ENCODE data around the gene PLPPR4.

The PLPPR4 gene

GRCh38 chr1:99218999-99219398 lies 45.3 kb upstream of the PLPPR4 start:
- Histone ChIP-seq H3K14ac (ENCODE audit: low read length) (no peak overlapping the region), H3K4me1 (ENCODE audit: control insufficient read depth in 1 of 2, insufficient read depth in 2 of 2, low read length in 2 of 2) (no peaks in the 10 kb centered on the region), H3K27me3 (ENCODE audit: insufficient read depth, low read length) (no peaks in the 10 kb centered on the region), H3K4me2 (ENCODE audit: low read length) (no peak overlapping the region), H3K9me3 (ENCODE audit: insufficient read depth, low read depth, low read length) (no peaks in the 10 kb centered on the region), H3K18ac (ENCODE audit: low read length) (no peak overlapping the region), H3K9ac (ENCODE audit: low read length) (no peak overlapping the region), H4K91ac (ENCODE audit: low read depth, low read length) (no peak overlapping the region), H3K23ac (ENCODE audit: low read length) (no peak overlapping the region), H2AFZ (ENCODE audit: insufficient read depth, low read length, poor library complexity) (no peak overlapping the region), H3K4me3 (ENCODE audit: low read depth, low read length) (no peak overlapping the region), H3K36me3 (ENCODE audit: control insufficient read depth in 1 of 2, insufficient read depth in 2 of 2, low read length in 2 of 2) (no peaks in the 10 kb centered on the region), H2AK5ac (ENCODE audit: low read length) (no peak overlapping the region), H2BK120ac (ENCODE audit: insufficient read depth, low read length, poor library complexity) (no peak overlapping the region), H3K27ac (ENCODE audit: low read depth, low read length) (no peak overlapping the region), H3K4ac (ENCODE audit: low read depth, low read length) (no peak overlapping the region), H2BK12ac (ENCODE audit: low read length) (no peak overlapping the region), H4K8ac (ENCODE audit: low read depth, low read length) (no peak overlapping the region), H2BK5ac (ENCODE audit: low read depth, low read length, poor library complexity) (no peak overlapping the region), H3K79me2 (ENCODE audit: control insufficient read depth, insufficient read depth, low read length, poor library complexity) (no peaks in the 10 kb centered on the region), H4K12ac (ENCODE audit: low read depth, low read length) (no peak overlapping the region), H3K79me1 (ENCODE audit: low read length) (no peaks in the 10 kb centered on the region)
- DNase-seq: no peak

- no peak overlapping the region for H3K4me3 ChIP-seq (ENCODE audit: low read depth, low read length)
- H4K8ac ChIP-seq (ENCODE audit: low read depth, low read length): no peak overlapping the region
- H2BK120ac ChIP-seq (ENCODE audit: insufficient read depth, low read length, poor library complexity): no peak overlapping the region
- H2BK5ac ChIP-seq (ENCODE audit: low read depth, low read length, poor library complexity): no peak overlapping the region
- H2AK5ac ChIP-seq (ENCODE audit: low read length): no peak overlapping the region
- peak; percentile 15 to 76 for DNase-seq
- no peak overlapping the region for H2AFZ ChIP-seq (ENCODE audit: insufficient read depth, low read length, poor library complexity)
- no peak overlapping the region for H4K91ac ChIP-seq (ENCODE audit: low read depth, low read length)
- H3K9ac ChIP-seq (ENCODE audit: low read length): no peak overlapping the region
- no peaks in the 10 kb centered on the region for H3K27me3 ChIP-seq (ENCODE audit: insufficient read depth, low read length)
- no peaks in the 10 kb centered on the region for H3K79me2 ChIP-seq (ENCODE audit: control insufficient read depth, insufficient read depth, low read length, poor library complexity)
- H3K4ac ChIP-seq (ENCODE audit: low read depth, low read length): no peak overlapping the region
- no peak overlapping the region for H3K27ac ChIP-seq (ENCODE audit: low read depth, low read length)
- H4K12ac ChIP-seq (ENCODE audit: low read depth, low read length): no peak overlapping the region
- H3K4me1 ChIP-seq (ENCODE audit: control insufficient read depth in 1 of 2, insufficient read depth in 2 of 2, low read length in 2 of 2): peaks cover 0 to 4% of the 10 kb centered on the region in 2 experiments
- H3K79me1 ChIP-seq (ENCODE audit: low read length): no peaks in the 10 kb centered on the region
- no peaks in the 10 kb centered on the region for H3K36me3 ChIP-seq (ENCODE audit: control insufficient read depth in 1 of 2, insufficient read depth in 2 of 2, low read length in 2 of 2)
- no peak overlapping the region for H3K23ac ChIP-seq (ENCODE audit: low read length)
- H3K18ac ChIP-seq (ENCODE audit: low read length): no peak overlapping the region
- H3K9me3 ChIP-seq (ENCODE audit: insufficient read depth, low read depth, low read length): no peaks in the 10 kb centered on the region
- no CpG with 5 or more reads among the region's 3 CpGs for WGBS (ENCODE audit: extremely low coverage, insufficient coverage, insufficient read length)
- no peak overlapping the region for H2BK12ac ChIP-seq (ENCODE audit: low read length)
- no peak overlapping the region for H3K4me2 ChIP-seq (ENCODE audit: low read length)
- no peak overlapping the region for H3K14ac ChIP-seq (ENCODE audit: low read length)
These were observed 37.0 kb upstream of the PLPPR4 start for GRCh38 chr1:99227056-99227897.

- Histone ChIP-seq H3K9me3 (ENCODE audit: insufficient read depth, low read depth, low read length) (no peaks in the 10 kb centered on the region), H4K8ac (ENCODE audit: low read depth, low read length) (no peak overlapping the region), H3K18ac (ENCODE audit: low read length) (no peak overlapping the region), H4K91ac (ENCODE audit: low read depth, low read length) (no peak overlapping the region), H3K9ac (ENCODE audit: low read length) (no peak overlapping the region), H2BK12ac (ENCODE audit: low read length) (no peak overlapping the region), H2BK120ac (ENCODE audit: insufficient read depth, low read length, poor library complexity) (no peak overlapping the region), H3K27me3 (ENCODE audit: insufficient read depth, low read length) (no peaks in the 10 kb centered on the region), H2AFZ (ENCODE audit: insufficient read depth, low read length, poor library complexity) (no peak overlapping the region), H3K27ac (ENCODE audit: low read depth, low read length) (no peak overlapping the region), H3K36me3 (ENCODE audit: control insufficient read depth in 1 of 2, insufficient read depth in 2 of 2, low read length in 2 of 2) (no peaks in the 10 kb centered on the region), H3K14ac (ENCODE audit: low read length) (no peak overlapping the region), H3K4me3 (ENCODE audit: low read depth, low read length) (no peak overlapping the region), H3K23ac (ENCODE audit: low read length) (no peak overlapping the region), H3K4ac (ENCODE audit: low read depth, low read length) (no peak overlapping the region), H3K79me2 (ENCODE audit: control insufficient read depth, insufficient read depth, low read length, poor library complexity) (no peaks in the 10 kb centered on the region), H3K4me2 (ENCODE audit: low read length) (no peak overlapping the region), H4K12ac (ENCODE audit: low read depth, low read length) (no peak overlapping the region), H2BK5ac (ENCODE audit: low read depth, low read length, poor library complexity) (no peak overlapping the region), H2AK5ac (ENCODE audit: low read length) (no peak overlapping the region), H3K4me1 (ENCODE audit: control insufficient read depth in 1 of 2, insufficient read depth in 2 of 2, low read length in 2 of 2) (peaks cover 0 to 4% of the 10 kb centered on the region in 2 experiments), H3K79me1 (ENCODE audit: low read length) (no peaks in the 10 kb centered on the region)
- DNase-seq: no peak
- no CpG with 5 or more reads among the region's 2 CpGs for WGBS (ENCODE audit: extremely low coverage, insufficient coverage, insufficient read length)
These were observed 36.1 kb upstream of the PLPPR4 start for GRCh38 chr1:99228153-99228552.

GRCh38 chr1:99229122-99229521 lies 35.2 kb upstream of the PLPPR4 start:
- Histone ChIP-seq H3K79me2 (ENCODE audit: control insufficient read depth, insufficient read depth, low read length, poor library complexity) (no peaks in the 10 kb centered on the region), H3K27ac (ENCODE audit: low read depth, low read length) (no peak overlapping the region), H3K4me2 (ENCODE audit: low read length) (no peak overlapping the region), H3K27me3 (ENCODE audit: insufficient read depth, low read length) (no peaks in the 10 kb centered on the region), H3K4me3 (ENCODE audit: low read depth, low read length) (no peak overlapping the region), H2BK120ac (ENCODE audit: insufficient read depth, low read length, poor library complexity) (no peak overlapping the region), H3K79me1 (ENCODE audit: low read length) (no peaks in the 10 kb centered on the region), H4K12ac (ENCODE audit: low read depth, low read length) (no peak overlapping the region), H3K4ac (ENCODE audit: low read depth, low read length) (no peak overlapping the region), H2AFZ (ENCODE audit: insufficient read depth, low read length, poor library complexity) (no peak overlapping the region), H3K23ac (ENCODE audit: low read length) (no peak overlapping the region), H3K18ac (ENCODE audit: low read length) (no peak overlapping the region), H4K8ac (ENCODE audit: low read depth, low read length) (no peak overlapping the region), H3K36me3 (ENCODE audit: control insufficient read depth in 1 of 2, insufficient read depth in 2 of 2, low read length in 2 of 2) (no peaks in the 10 kb centered on the region), H3K4me1 (ENCODE audit: control insufficient read depth in 1 of 2, insufficient read depth in 2 of 2, low read length in 2 of 2) (peaks cover 0 to 4% of the 10 kb centered on the region in 2 experiments), H2BK12ac (ENCODE audit: low read length) (no peak overlapping the region), H3K9me3 (ENCODE audit: insufficient read depth, low read depth, low read length) (no peaks in the 10 kb centered on the region), H4K91ac (ENCODE audit: low read depth, low read length) (no peak overlapping the region), H2BK5ac (ENCODE audit: low read depth, low read length, poor library complexity) (no peak overlapping the region), H2AK5ac (ENCODE audit: low read length) (no peak overlapping the region), H3K9ac (ENCODE audit: low read length) (no peak overlapping the region), H3K14ac (ENCODE audit: low read length) (no peak overlapping the region)
- DNase-seq: no peak
- no CpG with 5 or more reads among the region's 3 CpGs for WGBS (ENCODE audit: extremely low coverage, insufficient coverage, insufficient read length)

Measured in trophoblast cell (in vitro differentiated cells and primary cell).